H1 (cell line): Measurements from ENCODE around the gene ALK. TPM values are rescaled to one million over a fixed set of nuclear protein-coding genes. Genes with fewer than 3 reads are reported as not detected.

ENCODE experiments used
- CREB1 ChIP-seq: IDR thresholded peaks from 2 replicates; pipeline ENCODE4 v1.6.1; 2012; ENCODE audit warnings: inconsistent platforms
- RXRA ChIP-seq: IDR thresholded peaks from 2 replicates; pipeline ENCODE4 v1.6.1; 2011; ENCODE audit warnings: low read depth, mild to moderate bottlenecking, low read length, moderate library complexity; ENCODE audit not compliant: insufficient read depth
- SP2 ChIP-seq: IDR thresholded peaks from 2 replicates; pipeline ENCODE4 v1.6.1; 2012; ENCODE audit warnings: mild to moderate bottlenecking, low read length, inconsistent platforms
- polyA plus RNA-seq, 7 experiments: library from polyadenylated mRNA; depleted of rRNA in 3 of 7; stranded (reverse) in 5 of 7; unstranded in 2 of 7; fragments of >200 nt in 5 of 7; fragments of 200-250 nt in 2 of 7; gene quantifications; 1 replicate in 5 of 7; 2 replicates in 1 of 7; 4 replicates in 1 of 7; pipeline versions ENCODE4 v1.2.1 to v1.2.3, GENCODE V29; 2011 to 2013; ENCODE audit warnings: missing spikeins in 2 of 7, mixed read lengths in 2 of 7
- total RNA-seq: library from RNA; stranded (reverse); fragmentation: NEBNext Ultra II Directional; extraction: Animal tissue kit (Norgen Biotek cat#: 25700); gene quantifications from 2 replicates; pipeline ENCODE4 v1.2.1, GENCODE V29; 2021

The ALK gene
- total and polyA plus RNA-seq, 2 of the 8 experiments (the other 6 are each of a cell fraction or from before 2014, with no cell fraction given): 0.02 to 0.09 TPM

GRCh38 chr2:29719639-29720038 is 201.7 kb downstream of the ALK start (continued):
- TF ChIP-seq CREB1: no peak
- TF ChIP-seq SP2: no peak
- no peak for TF ChIP-seq RXRA
